ENCODE measurements around the gene DUSP7.

DNA sequence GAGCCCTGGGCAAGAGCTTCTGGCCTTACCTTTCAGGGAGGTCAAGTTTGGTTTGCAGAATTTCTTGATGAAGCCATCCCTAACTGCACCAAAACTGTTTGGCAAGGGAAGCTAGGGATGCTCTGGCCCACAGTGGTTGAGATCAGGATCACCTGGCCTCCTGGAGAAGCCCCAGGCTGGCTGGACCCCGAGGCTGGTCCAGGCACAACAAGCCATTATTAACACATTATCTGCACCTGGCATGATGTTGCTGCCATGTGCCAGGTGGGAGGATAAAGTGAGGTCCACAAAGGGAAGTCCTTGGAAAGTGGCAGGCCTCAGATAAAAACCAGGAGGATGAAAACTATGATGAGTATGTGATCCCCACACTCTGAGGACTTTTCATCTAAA is 35.9 kb upstream of the DUSP7 start:
- TF ChIP-seq TAF1 (IDR thresholded peaks at IDR 0.05; ENCODE audit: borderline replicate concordance, insufficient read depth, low read length) (no peak), POLR2AphosphoS5 (IDR thresholded peaks at IDR 0.05; ENCODE audit: low read depth, low read length) (no peak), SIN3A (IDR thresholded peaks at IDR 0.05; ENCODE audit: borderline replicate concordance, insufficient read depth, low read length) (no peak)
- TF ChIP-seq, protein P1, sequence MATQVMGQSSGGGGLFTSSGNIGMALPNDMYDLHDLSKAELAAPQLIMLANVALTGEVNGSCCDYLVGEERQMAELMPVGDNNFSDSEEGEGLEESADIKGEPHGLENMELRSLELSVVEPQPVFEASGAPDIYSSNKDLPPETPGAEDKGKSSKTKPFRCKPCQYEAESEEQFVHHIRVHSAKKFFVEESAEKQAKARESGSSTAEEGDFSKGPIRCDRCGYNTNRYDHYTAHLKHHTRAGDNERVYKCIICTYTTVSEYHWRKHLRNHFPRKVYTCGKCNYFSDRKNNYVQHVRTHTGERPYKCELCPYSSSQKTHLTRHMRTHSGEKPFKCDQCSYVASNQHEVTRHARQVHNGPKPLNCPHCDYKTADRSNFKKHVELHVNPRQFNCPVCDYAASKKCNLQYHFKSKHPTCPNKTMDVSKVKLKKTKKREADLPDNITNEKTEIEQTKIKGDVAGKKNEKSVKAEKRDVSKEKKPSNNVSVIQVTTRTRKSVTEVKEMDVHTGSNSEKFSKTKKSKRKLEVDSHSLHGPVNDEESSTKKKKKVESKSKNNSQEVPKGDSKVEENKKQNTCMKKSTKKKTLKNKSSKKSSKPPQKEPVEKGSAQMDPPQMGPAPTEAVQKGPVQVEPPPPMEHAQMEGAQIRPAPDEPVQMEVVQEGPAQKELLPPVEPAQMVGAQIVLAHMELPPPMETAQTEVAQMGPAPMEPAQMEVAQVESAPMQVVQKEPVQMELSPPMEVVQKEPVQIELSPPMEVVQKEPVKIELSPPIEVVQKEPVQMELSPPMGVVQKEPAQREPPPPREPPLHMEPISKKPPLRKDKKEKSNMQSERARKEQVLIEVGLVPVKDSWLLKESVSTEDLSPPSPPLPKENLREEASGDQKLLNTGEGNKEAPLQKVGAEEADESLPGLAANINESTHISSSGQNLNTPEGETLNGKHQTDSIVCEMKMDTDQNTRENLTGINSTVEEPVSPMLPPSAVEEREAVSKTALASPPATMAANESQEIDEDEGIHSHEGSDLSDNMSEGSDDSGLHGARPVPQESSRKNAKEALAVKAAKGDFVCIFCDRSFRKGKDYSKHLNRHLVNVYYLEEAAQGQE (IDR thresholded peaks at IDR 0.05; ENCODE audit: insufficient read depth in 1 of 2, low read depth in 2 of 2, low read length in 2 of 2), result no peak
